HEK293 (cell line): Measurements from ENCODE around the gene OR2V2.
"Not testable (repeated sequence)": the region's sequence is repeated elsewhere in the genome, so short reads cannot be mapped to it uniquely, and the experiment has no call there.

Experiments used
- BCL11A ChIP-seq: fragments of 450-650 bp; formaldehyde crosslinking; IDR thresholded peaks from 2 replicates; pipeline ENCODE4 v1.5.1; 2016; ENCODE audit warnings: low read depth, missing biosample characterization, missing genetic modification characterization
- IKZF3 ChIP-seq: fragments of 450-650 bp; IDR thresholded peaks from 2 replicates; pipeline ENCODE4 v1.5.0; 2018; ENCODE audit warnings: missing biosample characterization, mild to moderate bottlenecking, missing genetic modification characterization, moderate library complexity
- REST ChIP-seq: fragments of 450-650 bp; formaldehyde crosslinking; IDR thresholded peaks from 2 replicates; pipeline ENCODE4 v1.5.1; 2016; ENCODE audit warnings: missing biosample characterization, missing genetic modification characterization
- ZBTB20 ChIP-seq: fragments of 450-650 bp; formaldehyde crosslinking; IDR thresholded peaks from 2 replicates; pipeline ENCODE4 v1.5.1; 2016; ENCODE audit warnings: missing biosample characterization, missing genetic modification characterization
- ZBTB21 ChIP-seq: fragments of 450-650 bp; formaldehyde crosslinking; IDR thresholded peaks from 2 replicates; pipeline ENCODE4 v1.5.1; 2017; ENCODE audit warnings: missing biosample characterization, missing genetic modification characterization
- TF ChIP-seq, protein P1 (sequence below): fragments of 450-650 bp; formaldehyde crosslinking; IDR thresholded peaks from 2 replicates; pipeline ENCODE4 v1.5.1; 2016; ENCODE audit warnings: missing biosample characterization, missing genetic modification characterization
- TF ChIP-seq, protein P2 (sequence below): fragments of 450-650 bp; formaldehyde crosslinking; IDR thresholded peaks from 2 replicates; pipeline ENCODE4 v1.5.1; 2016; ENCODE audit warnings: missing biosample characterization, missing genetic modification characterization, low read depth

DNA sequence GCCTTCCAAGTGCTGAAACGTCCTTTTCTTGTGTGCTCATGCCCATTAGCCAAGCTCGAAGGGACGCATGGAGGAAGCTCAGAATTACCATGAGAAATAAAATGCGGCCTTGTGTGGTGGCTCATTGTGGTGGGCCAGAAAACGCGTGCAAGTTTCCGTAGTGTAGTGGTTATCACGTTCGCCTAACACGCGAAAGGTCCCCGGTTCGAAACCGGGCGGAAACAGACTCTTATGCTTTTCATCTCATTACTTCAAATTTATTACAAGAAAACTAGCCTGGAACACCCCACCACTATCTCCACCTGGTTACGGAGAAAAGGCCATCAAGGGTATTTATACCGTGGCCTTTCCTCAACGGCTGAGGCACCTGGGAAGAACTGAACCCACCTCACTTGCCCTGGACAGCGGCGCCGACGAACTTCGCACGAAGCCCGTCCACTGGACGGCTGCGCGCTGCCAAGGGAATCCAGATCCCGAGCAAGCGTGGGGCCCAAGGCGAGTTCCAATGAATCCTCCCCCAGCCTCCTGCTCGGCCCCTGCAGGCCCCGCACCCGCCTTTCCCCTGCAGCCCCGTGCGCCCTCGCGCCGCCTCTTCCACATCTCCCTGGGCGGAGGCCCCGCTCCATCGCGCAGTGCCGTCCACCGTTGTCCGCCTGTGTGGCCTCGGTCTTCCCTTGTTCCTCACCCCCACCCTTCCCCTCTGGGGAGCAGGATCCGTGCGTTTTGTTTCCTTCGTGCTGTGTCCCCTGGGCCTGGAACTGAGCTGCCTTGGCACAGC, 22.3 kb downstream of the OR2V2 start:
- TF ChIP-seq, protein P1, sequence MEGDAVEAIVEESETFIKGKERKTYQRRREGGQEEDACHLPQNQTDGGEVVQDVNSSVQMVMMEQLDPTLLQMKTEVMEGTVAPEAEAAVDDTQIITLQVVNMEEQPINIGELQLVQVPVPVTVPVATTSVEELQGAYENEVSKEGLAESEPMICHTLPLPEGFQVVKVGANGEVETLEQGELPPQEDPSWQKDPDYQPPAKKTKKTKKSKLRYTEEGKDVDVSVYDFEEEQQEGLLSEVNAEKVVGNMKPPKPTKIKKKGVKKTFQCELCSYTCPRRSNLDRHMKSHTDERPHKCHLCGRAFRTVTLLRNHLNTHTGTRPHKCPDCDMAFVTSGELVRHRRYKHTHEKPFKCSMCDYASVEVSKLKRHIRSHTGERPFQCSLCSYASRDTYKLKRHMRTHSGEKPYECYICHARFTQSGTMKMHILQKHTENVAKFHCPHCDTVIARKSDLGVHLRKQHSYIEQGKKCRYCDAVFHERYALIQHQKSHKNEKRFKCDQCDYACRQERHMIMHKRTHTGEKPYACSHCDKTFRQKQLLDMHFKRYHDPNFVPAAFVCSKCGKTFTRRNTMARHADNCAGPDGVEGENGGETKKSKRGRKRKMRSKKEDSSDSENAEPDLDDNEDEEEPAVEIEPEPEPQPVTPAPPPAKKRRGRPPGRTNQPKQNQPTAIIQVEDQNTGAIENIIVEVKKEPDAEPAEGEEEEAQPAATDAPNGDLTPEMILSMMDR, result not testable (repeated sequence)
- not testable (repeated sequence) for TF ChIP-seq ZBTB21 (tag by site-specific recombination)
- TF ChIP-seq REST (tag by site-specific recombination), result peak; percentile 96
- TF ChIP-seq, protein P2, sequence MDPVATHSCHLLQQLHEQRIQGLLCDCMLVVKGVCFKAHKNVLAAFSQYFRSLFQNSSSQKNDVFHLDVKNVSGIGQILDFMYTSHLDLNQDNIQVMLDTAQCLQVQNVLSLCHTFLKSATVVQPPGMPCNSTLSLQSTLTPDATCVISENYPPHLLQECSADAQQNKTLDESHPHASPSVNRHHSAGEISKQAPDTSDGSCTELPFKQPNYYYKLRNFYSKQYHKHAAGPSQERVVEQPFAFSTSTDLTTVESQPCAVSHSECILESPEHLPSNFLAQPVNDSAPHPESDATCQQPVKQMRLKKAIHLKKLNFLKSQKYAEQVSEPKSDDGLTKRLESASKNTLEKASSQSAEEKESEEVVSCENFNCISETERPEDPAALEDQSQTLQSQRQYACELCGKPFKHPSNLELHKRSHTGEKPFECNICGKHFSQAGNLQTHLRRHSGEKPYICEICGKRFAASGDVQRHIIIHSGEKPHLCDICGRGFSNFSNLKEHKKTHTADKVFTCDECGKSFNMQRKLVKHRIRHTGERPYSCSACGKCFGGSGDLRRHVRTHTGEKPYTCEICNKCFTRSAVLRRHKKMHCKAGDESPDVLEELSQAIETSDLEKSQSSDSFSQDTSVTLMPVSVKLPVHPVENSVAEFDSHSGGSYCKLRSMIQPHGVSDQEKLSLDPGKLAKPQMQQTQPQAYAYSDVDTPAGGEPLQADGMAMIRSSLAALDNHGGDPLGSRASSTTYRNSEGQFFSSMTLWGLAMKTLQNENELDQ (tag by site-specific recombination), result not testable (repeated sequence)
- TF ChIP-seq BCL11A (tag by site-specific recombination), result 0 out of 2 replicates have a peak, but pooled peaks have one; percentile 56
- TF ChIP-seq IKZF3 (tag by site-specific recombination), result peak; percentile 67; the same call in 1 of the 2 replicates
- TF ChIP-seq ZBTB20 (tag by site-specific recombination), result peak; percentile 99
